Measurements from ENCODE around the gene UBTD1. TPM values are rescaled to one million over a fixed set of nuclear protein-coding genes. Genes with fewer than 3 reads are reported as not detected.

The UBTD1 gene
- total and polyA plus RNA-seq, 10 of the 15 experiments (the other 5 are each of a cell fraction or from before 2014, with no cell fraction given), result 0.04 to 1.5 (median 1.2) TPM; not detected in 1

DNA sequence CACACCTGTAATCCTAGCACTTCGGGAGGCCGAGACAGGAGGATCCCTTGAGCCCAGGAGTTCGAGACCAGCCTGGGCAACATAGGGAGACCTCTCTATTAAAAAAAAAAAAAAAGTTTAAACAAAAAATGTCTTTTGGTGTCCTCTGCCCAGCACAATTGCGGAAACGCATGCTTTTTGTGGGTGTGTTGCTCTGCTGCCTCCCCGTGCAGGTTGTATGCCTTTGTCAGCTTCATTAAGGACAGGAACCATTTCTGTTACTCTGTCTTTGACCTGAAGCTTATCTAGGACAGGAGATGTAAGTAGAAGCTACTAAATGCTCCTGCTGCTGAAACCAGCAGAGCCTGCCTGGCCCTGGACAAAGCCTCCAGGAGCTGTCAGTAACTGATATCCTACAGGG is 52.5 kb downstream of the UBTD1 start:
- H2AFZ ChIP-seq (ENCODE audit: control insufficient read depth, low read depth, low read length), result no peak overlapping the region
- H3K79me2 ChIP-seq (ENCODE audit: control insufficient read depth, insufficient read depth, low read length), result no peaks in the 10 kb centered on the region
- peaks cover 18% of the 10 kb centered on the region for H3K4me1 ChIP-seq (ENCODE audit: control insufficient read depth, insufficient read depth, low read length)
- no peak overlapping the region for H3K4me2 ChIP-seq (ENCODE audit: control insufficient read depth, insufficient read depth)
- TF ChIP-seq RAD21 (IDR thresholded peaks at IDR 0.05; ENCODE audit: insufficient read depth, low read depth, low read length) (no peak), EZH2 (IDR thresholded peaks at IDR 0.05; ENCODE audit: borderline replicate concordance, control insufficient read depth, low read depth, low read length) (no peak), REST (IDR thresholded peaks at IDR 0.05; ENCODE audit: low read depth, low read length) (no peak), POLR2AphosphoS2 (IDR thresholded peaks at IDR 0.05; ENCODE audit: low read depth, low read length) (no peak), BCL3 (IDR thresholded peaks at IDR 0.05; ENCODE audit: borderline replicate concordance, insufficient read depth, low read depth, low read length, poor library complexity, severe bottlenecking) (no peak), CREM (IDR thresholded peaks at IDR 0.05; ENCODE audit: low read depth) (no peak)
- ChIA-PET RAD21 (ENCODE audit: unreplicated experiment) (no interaction called here), CTCF (interaction anchor here (1.5 to 5.9 kb wide), 6 partner anchors 17 to 144 kb away, joined by 4 to 62 read pairs (median 26); partner anchors contain the start of gene ANKRD2), SMC1A (ENCODE audit: uncharacterized antibody, unreplicated experiment) (interaction anchor here (0.7 to 1.2 kb wide), 2 partner anchors 58 to 92 kb away, joined by 3 read pairs; no protein-coding TSS in a partner anchor), POLR2A (no interaction called here)
- no peak overlapping the region for H3K27ac ChIP-seq (ENCODE audit: control insufficient read depth, insufficient read depth)
- WGBS (ENCODE audit: insufficient coverage, insufficient replicate concordance, low lambda C conversion rate, missing lambda C conversion rate), result 67% methylated on average over 6 of the region's 6 CpGs
- ATAC-seq, result no peak
- no peak overlapping the region for H3K4me3 ChIP-seq
- H4K20me1 ChIP-seq (ENCODE audit: control insufficient read depth, insufficient read depth), result no peaks in the 10 kb centered on the region
- H3K9ac ChIP-seq (ENCODE audit: control insufficient read depth, insufficient read depth, low read length), result no peak overlapping the region
- H3K36me3 ChIP-seq (ENCODE audit: control insufficient read depth in 2 of 2, insufficient read depth in 2 of 2, low read length in 1 of 2), result no peaks in the 10 kb centered on the region
- no TSS peak for BruUV-seq (replicated peaks)
- no peak for DNase-seq (ENCODE audit: low read depth, low spot score)
- H3K9me3 ChIP-seq (replicated peaks; ENCODE audit: control insufficient read depth, insufficient read depth, low read length), result no peaks in the 10 kb centered on the region; the same call in 1 of the 3 replicates
- no peaks in the 10 kb centered on the region for H3K27me3 ChIP-seq (replicated peaks in 1 of 2; ENCODE audit: control insufficient read depth in 2 of 2, insufficient read depth in 2 of 2, low read length in 1 of 2)
- FAIRE-seq, result no peak
- intact Hi-C loops (cut with micrococcal nuclease; ENCODE audit: unreplicated experiment), result no loop called here
- in situ Hi-C loops (cut with MboI), result no loop called here

Measured in GM12878 (cell line).